GM12864 (cell line): ENCODE measurements around the gene PARP11.
"Not testable (repeated sequence)": the region's sequence is repeated elsewhere in the genome, so short reads cannot be mapped to it uniquely, and the experiment has no call there.

ENCODE experiments used
- DNase-seq: peaks from one replicate; pipeline ENCODE4 v3.0.0-alpha.2; 2011; ENCODE audit warnings: low read depth
- H3K4me3 ChIP-seq: 2 replicates; pipeline ENCODE4 v1.5.1; 2011; ENCODE audit warnings: mild to moderate bottlenecking, low read depth, low read length, control low read depth
- TF ChIP-seq, protein P1 (sequence below): IDR thresholded peaks from 2 replicates; pipeline ENCODE4 v1.5.1; 2011; ENCODE audit warnings: low read depth, mild to moderate bottlenecking, moderate library complexity, low read length, control low read depth, inconsistent platforms; ENCODE audit errors: missing control alignments

Gene PARP11

DNA sequence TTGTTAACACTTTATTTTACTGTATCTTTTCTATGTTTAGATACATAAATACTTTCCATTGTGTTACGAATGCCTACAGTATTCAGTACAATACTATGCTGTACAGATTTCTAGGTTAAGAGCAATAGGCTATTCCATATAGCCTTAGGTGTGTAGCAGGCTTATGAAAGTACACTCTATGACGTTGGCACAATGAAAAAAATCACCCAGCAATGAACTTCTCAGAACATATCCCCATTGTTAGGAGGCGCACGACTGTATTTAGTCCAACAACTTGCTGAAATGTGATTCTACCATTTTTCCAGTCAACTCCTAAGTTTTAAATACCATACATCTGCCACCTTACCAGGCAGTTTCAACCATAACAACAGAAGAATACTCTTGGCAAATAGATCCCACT, 1.8 kb downstream of the PARP11 start:
- peak overlapping the region; percentile 61; the same call in 1 of the 2 replicates for H3K4me3 ChIP-seq
- TF ChIP-seq, protein P1, sequence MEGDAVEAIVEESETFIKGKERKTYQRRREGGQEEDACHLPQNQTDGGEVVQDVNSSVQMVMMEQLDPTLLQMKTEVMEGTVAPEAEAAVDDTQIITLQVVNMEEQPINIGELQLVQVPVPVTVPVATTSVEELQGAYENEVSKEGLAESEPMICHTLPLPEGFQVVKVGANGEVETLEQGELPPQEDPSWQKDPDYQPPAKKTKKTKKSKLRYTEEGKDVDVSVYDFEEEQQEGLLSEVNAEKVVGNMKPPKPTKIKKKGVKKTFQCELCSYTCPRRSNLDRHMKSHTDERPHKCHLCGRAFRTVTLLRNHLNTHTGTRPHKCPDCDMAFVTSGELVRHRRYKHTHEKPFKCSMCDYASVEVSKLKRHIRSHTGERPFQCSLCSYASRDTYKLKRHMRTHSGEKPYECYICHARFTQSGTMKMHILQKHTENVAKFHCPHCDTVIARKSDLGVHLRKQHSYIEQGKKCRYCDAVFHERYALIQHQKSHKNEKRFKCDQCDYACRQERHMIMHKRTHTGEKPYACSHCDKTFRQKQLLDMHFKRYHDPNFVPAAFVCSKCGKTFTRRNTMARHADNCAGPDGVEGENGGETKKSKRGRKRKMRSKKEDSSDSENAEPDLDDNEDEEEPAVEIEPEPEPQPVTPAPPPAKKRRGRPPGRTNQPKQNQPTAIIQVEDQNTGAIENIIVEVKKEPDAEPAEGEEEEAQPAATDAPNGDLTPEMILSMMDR: no peak
- DNase-seq: no peak

DNA sequence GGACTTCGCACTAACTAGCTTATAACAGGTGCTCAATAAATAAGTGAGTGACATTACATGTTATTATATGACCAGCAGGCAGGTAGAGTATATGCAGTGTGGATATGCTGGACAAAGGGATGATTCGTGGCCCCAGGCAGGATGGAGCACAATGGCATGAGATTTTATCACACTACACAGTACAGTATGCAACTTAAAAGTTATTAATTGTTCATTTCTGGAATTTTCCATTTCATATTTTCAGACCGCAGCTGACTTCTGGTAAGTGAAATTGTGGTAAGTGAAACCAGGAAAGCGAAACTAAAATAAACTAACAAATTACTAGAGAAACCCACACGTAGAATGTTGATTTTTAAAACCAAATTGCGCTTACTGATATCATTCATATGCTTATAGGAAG, 3.3 kb downstream of the PARP11 start:
- peak; percentile 21 for DNase-seq
- TF ChIP-seq, protein P1: no peak
- H3K4me3 ChIP-seq: no peak overlapping the region; the same call in 1 of the 2 replicates

DNA sequence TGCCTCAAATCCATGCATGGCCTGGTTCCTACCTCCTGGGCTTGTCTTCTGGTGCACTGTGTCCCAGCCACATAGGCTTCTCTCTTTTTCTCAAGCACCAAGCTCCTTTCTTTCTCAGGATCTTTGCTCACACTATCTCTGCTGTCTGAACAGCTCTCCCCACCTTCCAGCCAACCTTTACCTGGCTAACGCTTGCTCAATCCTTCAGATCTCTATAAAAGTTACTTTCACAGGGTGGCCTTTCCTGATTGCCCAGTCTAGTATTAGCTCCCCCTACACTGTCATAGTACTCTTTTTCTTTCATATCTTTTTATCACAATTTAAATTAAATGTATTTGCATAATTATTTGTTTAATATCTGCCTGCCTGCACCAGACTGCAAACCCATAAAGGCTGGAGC, 3.8 kb downstream of the PARP11 start:
- H3K4me3 ChIP-seq: no peak overlapping the region; the same call in 1 of the 2 replicates
- no peak for DNase-seq
- TF ChIP-seq, protein P1: no peak

DNA sequence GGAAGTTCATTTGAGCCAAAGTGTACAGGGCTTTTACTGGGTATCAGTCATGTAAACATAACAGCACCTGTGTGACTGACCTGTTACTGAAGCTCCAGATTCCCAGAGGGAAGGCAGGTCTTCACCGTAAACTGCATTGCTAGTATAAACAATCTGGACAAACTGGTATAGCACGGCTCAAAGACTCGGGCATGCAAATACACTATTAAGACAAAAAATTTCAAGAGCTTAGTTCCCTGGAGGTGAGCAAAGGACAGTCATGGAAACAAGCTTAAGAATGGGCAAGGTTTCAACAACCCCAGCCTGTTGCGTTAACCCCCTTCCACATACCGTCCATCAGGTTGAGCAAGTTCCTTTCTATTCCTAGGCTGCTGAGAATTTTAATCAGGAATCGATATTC, 9.4 kb downstream of the PARP11 start:
- no peak for DNase-seq
- TF ChIP-seq, protein P1: no peak
- no peak overlapping the region for H3K4me3 ChIP-seq

DNA sequence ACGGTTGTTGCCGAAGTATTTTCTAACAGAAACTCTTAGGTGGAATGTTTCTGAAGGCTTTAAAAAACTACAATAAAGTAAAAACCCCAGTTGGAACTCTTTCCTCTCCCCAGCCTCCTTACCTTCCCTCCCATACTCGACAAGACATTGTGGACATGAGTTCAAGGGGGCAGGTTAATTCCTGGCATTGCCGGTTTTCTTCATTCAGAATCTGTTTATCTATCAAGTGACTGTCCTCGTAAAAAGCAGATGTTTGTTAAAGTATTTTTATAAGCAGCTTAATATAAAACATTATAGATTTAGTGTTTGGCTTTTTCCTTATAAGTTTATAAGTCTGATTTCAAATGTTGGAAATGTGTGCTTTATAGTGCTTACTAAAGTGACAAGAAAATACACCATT, 30.7 kb downstream of the PARP11 start:
- no peak for DNase-seq
- TF ChIP-seq, protein P1: no peak
- H3K4me3 ChIP-seq: no peak overlapping the region

DNA sequence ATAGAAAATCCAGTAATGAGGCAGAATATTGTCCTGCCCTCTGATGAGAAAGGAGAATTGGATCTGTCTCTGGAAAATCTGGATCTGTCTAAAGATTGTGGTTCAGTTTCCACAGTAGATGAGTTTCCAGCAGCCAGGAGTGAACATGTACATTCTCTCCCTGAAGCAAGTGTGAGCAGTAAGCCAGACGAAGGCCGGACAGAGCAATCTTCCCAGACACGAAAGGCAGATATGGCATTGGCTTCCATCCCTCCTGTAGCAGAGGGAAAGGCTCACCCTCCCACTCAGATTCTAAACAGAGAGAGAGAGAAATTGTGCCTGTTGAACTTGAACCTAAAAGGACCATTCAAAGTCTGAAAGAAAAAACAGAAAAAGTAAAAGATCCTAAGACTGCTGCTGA, 31.4 kb downstream of the PARP11 start:
- H3K4me3 ChIP-seq: no peak overlapping the region
- no peak for DNase-seq
- TF ChIP-seq, protein P1: no peak

DNA sequence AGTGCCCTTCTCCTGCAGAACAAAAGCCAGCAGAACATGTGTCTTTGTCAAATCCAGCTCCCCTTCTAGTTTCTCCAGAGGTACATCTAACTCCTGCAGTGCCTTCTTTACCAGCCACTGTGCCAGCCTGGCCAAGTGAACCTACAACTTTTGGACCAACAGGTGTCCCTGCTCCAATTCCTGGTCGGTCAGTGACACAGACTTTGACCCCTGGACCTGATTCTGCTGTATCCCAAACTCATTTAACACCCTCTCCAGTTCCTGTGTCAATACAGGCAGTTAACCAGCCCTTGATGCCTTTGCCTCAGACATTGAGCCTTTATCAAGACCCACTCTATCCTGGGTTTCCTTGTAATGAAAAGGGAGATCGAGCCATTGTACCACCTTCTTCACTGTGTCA, 32.4 kb downstream of the PARP11 start:
- not testable (repeated sequence) for DNase-seq, H3K4me3 ChIP-seq

DNA sequence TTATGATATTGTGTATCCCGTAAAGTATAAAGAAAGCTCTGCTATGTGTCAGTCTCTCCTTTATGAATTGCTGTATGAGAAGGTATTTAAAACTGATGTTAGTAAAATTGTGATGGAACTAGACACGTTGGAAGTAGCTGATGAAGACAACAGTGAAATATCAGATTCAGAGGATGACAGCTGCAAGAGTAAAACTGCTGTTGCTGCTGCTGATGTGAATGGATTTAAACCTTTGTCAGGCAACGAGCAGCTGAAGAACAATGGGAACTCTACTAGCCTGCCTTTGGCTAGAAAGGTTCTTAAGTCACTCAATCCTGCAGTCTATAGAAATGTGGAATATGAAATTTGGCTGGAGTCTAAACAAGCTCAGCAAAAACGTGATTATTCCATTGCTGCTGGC, 33.5 kb downstream of the PARP11 start:
- DNase-seq, H3K4me3 ChIP-seq: not testable (repeated sequence)

DNA sequence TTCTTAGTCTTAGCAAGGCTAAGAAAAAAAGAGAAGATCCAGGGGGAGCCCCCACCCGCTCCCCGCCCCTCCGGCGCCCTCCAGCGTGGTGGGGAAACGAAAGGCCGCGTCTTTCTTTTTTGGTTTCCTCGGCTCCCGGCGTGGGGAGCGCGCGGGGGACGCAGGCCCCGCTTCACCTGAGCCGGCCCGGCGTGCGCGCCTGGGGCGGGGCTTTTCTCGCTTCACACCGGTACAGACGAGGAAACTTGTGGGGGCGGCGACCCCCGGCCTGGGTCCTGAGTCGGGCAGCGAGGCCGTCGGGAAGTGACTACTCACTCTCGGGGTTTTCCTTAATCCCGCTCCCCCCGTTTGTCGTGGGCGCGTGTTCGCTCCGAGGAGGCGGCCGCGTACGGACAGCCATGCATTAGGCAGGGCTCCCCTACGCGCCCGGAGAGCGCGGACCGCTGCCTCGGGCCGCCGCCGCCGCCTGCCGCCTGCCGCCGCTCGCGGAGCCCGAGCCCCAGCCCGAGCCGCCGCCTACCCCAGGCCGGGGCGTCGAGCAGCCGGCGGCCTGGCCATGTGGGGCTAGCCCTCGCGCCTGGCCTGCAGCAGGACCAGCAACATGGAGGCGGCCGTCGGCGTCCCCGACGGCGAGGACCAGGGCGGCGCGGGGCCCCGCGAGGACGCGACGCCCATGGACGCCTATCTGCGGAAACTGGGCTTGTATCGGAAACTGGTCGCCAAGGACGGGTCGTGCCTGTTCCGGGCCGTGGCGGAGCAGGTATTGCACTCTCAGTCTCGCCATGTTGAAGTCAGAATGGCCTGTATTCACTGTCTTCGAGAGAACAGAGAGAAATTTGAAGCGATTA, 34.3 kb downstream of the PARP11 start:
- DNase-seq: not testable (repeated sequence)

More for the DNA sequence above, 34.3 kb downstream of the PARP11 start:
- peak overlapping the region; percentile 45 for H3K4me3 ChIP-seq
